Naive thymus-derived CD4-positive, alpha-beta T cell (primary cell): ENCODE data around the gene GCM1. TPM values are rescaled to one million over a fixed set of nuclear protein-coding genes. Genes with fewer than 3 reads are reported as not detected.
"Not testable (repeated sequence)": the region's sequence is repeated elsewhere in the genome, so short reads cannot be mapped to it uniquely, and the experiment has no call there.

Experiments
- ATAC-seq: fragments of 150-1000 bp; cut with Tn5 transposase; 2 replicates; pipeline ENCODE4 v1.10.0; 2021; ENCODE audit warnings: mild to moderate bottlenecking, moderate library complexity
- CTCF ChIA-PET: fragments of 350-600 bp; sonication (Branson Sonifier 250); formaldehyde crosslinking; loops from one replicate; lab custom pipeline; 2021; ENCODE audit warnings: antibody characterized with exemption; lab: Charles Lee
- POLR2A ChIA-PET: fragments of 350-600 bp; sonication (Branson Sonifier 250); formaldehyde crosslinking; loops from one replicate; lab custom pipeline; 2021; ENCODE audit warnings: antibody characterized with exemption, inconsistent platforms; lab: Charles Lee
- DNase-seq, 9 donors: peaks; one replicate each; pipeline versions ENCODE4 v3.0.0 to v3.0.0-alpha.2; 2020 to 2022; ENCODE audit warnings: mixed read lengths in 1 of 9
- H3K27ac ChIP-seq: one replicate; pipeline ENCODE4 v1.7.0; 2013; ENCODE audit warnings: mild to moderate bottlenecking, low read depth, low read length, moderate library complexity
- H3K27me3 ChIP-seq, 2 donors: one replicate each; pipeline ENCODE4 v1.7.0; 2013; ENCODE audit warnings: low read length in 2 of 2, mild to moderate bottlenecking in 2 of 2, moderate library complexity in 2 of 2; ENCODE audit not compliant: control insufficient read depth in 2 of 2, insufficient read depth in 2 of 2
- H3K36me3 ChIP-seq, 3 experiments: 1 replicate in 2 of 3; 2 replicates in 1 of 3; pipeline ENCODE4 v1.7.0; 2013; ENCODE audit warnings: low read length in 3 of 3, mild to moderate bottlenecking in 3 of 3, moderate library complexity in 1 of 3; ENCODE audit not compliant: insufficient read depth in 3 of 3, control insufficient read depth in 2 of 3
- H3K4me1 ChIP-seq, 2 donors: one replicate each; pipeline ENCODE4 v1.7.0; 2013; ENCODE audit warnings: low read length in 2 of 2, mild to moderate bottlenecking in 2 of 2, moderate library complexity in 1 of 2; ENCODE audit not compliant: control insufficient read depth in 2 of 2, insufficient read depth in 2 of 2
- H3K4me3 ChIP-seq: 2 replicates; pipeline ENCODE4 v1.7.0; 2013; ENCODE audit warnings: mild to moderate bottlenecking, low read length
- H3K9me3 ChIP-seq, 3 experiments: 1 replicate in 2 of 3; 2 replicates in 1 of 3; pipeline ENCODE4 v1.7.0; 2013; ENCODE audit warnings: low read length in 3 of 3; ENCODE audit not compliant: control insufficient read depth in 2 of 3
- H3K27ac Mint-ChIP-seq, 9 donors: one replicate each; pipeline ENCODE4 v1.8.0; 2020 to 2022; ENCODE audit warnings: mixed read lengths in 9 of 9, mild to moderate bottlenecking in 8 of 9, moderate library complexity in 5 of 9, inconsistent platforms in 2 of 9
- H3K27me3 Mint-ChIP-seq, 5 donors: one replicate each; pipeline ENCODE4 v1.8.0; 2021 to 2022; ENCODE audit warnings: mixed read lengths in 5 of 5, mild to moderate bottlenecking in 1 of 5
- H3K36me3 Mint-ChIP-seq, 5 donors: one replicate each; pipeline ENCODE4 v1.8.0; 2020 to 2022; ENCODE audit warnings: mixed read lengths in 5 of 5, mild to moderate bottlenecking in 3 of 5, inconsistent platforms in 1 of 5
- H3K4me1 Mint-ChIP-seq, 7 donors: one replicate each; pipeline ENCODE4 v1.8.0; 2020 to 2022; ENCODE audit warnings: mixed read lengths in 7 of 7, mild to moderate bottlenecking in 3 of 7, inconsistent platforms in 1 of 7
- H3K4me3 Mint-ChIP-seq, 10 donors: one replicate each; pipeline ENCODE4 v1.8.0; 2020 to 2022; ENCODE audit warnings: mild to moderate bottlenecking in 10 of 10, mixed read lengths in 10 of 10, moderate library complexity in 6 of 10, inconsistent platforms in 2 of 10
- H3K9me3 Mint-ChIP-seq, 11 donors: one replicate each; pipeline ENCODE4 v1.8.0; 2020 to 2022; ENCODE audit warnings: mixed read lengths in 11 of 11, mild to moderate bottlenecking in 4 of 11, inconsistent platforms in 1 of 11, moderate library complexity in 1 of 11
- intact Hi-C, 2 donors: fragments of 100-400 bp; cut with micrococcal nuclease; formaldehyde crosslinking; loops; one replicate each; pipeline ENCODE4 v1.15.1; 2023
- polyA plus RNA-seq, 2 donors: library from polyadenylated mRNA; unstranded; fragments of 300-500 nt; fragmentation: Illumina TruSeq; gene quantifications; one replicate each; pipeline ENCODE4 v1.2.3, GENCODE V29; 2021
- total RNA-seq, 6 experiments: library from RNA in 5 of 6; stranded (reverse) in 5 of 6; gene quantifications; 1 replicate in 5 of 6; 2 replicates in 1 of 6; pipeline ENCODE4 v1.2.3 and lab custom pipeline; 2021 to 2026

The GCM1 gene
- total and polyA plus RNA-seq, 7 experiments from 2014 or later, result 0.07 TPM; not detected in 6

GRCh38 chr6:53158076-53158475, 9.4 kb upstream of the GCM1 start:
- H3K9me3 Mint-ChIP-seq, H3K27me3 Mint-ChIP-seq, H3K27ac Mint-ChIP-seq: not testable (repeated sequence)

GRCh38 chr6:53155279-53155678, 6.6 kb upstream of the GCM1 start:
- H3K27me3 Mint-ChIP-seq, result peaks cover 0 to 11% (median 0%) of the 10 kb centered on the region in 5 donors
- H3K27ac Mint-ChIP-seq, H3K36me3 Mint-ChIP-seq, H3K27me3 ChIP-seq, H3K4me3 ChIP-seq, H3K36me3 ChIP-seq, H3K4me1 Mint-ChIP-seq, H3K9me3 Mint-ChIP-seq, DNase-seq, ATAC-seq, H3K27ac ChIP-seq, H3K4me1 ChIP-seq, CTCF ChIA-PET, H3K4me3 Mint-ChIP-seq, intact Hi-C loops, H3K9me3 ChIP-seq: not testable (repeated sequence)
- POLR2A ChIA-PET, result interaction anchor here (0.7 kb wide), 1 partner anchor 11 kb away, joined by 4 read pairs; no protein-coding TSS in a partner anchor

More at GRCh38 chr6:53158076-53158475, 9.4 kb upstream of the GCM1 start:
- POLR2A ChIA-PET, DNase-seq, H3K9me3 ChIP-seq, H3K27ac ChIP-seq, H3K4me3 Mint-ChIP-seq, H3K36me3 ChIP-seq, CTCF ChIA-PET, H3K4me1 ChIP-seq, intact Hi-C loops, H3K27me3 ChIP-seq, H3K4me1 Mint-ChIP-seq, H3K36me3 Mint-ChIP-seq, ATAC-seq, H3K4me3 ChIP-seq: not testable (repeated sequence)

GRCh38 chr6:53154794-53155193, 6.2 kb upstream of the GCM1 start:
- Mint-ChIP-seq H3K4me1 (no peaks in the 10 kb centered on the region), H3K36me3 (no peaks in the 10 kb centered on the region), H3K9me3 (no peaks in the 10 kb centered on the region), H3K27ac (no peak overlapping the region), H3K27me3 (peaks cover 0 to 12% (median 0%) of the 10 kb centered on the region in 5 donors), H3K4me3 (no peak overlapping the region)
- CTCF ChIA-PET, result no interaction called here
- Histone ChIP-seq H3K9me3 (no peaks in the 10 kb centered on the region), H3K36me3 (no peaks in the 10 kb centered on the region), H3K4me3 (no peak overlapping the region), H3K27me3 (no peaks in the 10 kb centered on the region), H3K4me1 (no peaks in the 10 kb centered on the region), H3K27ac (no peak overlapping the region)
- intact Hi-C loops, result no loop called here
- POLR2A ChIA-PET, result interaction anchor here (0.7 kb wide), 1 partner anchor 11 kb away, joined by 4 read pairs; no protein-coding TSS in a partner anchor
- ATAC-seq (no peak), DNase-seq (no peak)

- H3K9me3 Mint-ChIP-seq, result no peaks in the 10 kb centered on the region
- no peaks in the 10 kb centered on the region for H3K4me1 ChIP-seq
- no peak overlapping the region for H3K27ac ChIP-seq
- no peaks in the 10 kb centered on the region for H3K4me1 Mint-ChIP-seq
- H3K36me3 Mint-ChIP-seq, result no peaks in the 10 kb centered on the region
- H3K36me3 ChIP-seq, result no peaks in the 10 kb centered on the region
- CTCF ChIA-PET, result no interaction called here
- DNase-seq, result no peak
- intact Hi-C loops, result no loop called here
- no peak overlapping the region for H3K4me3 ChIP-seq
- ATAC-seq, result no peak
- H3K9me3 ChIP-seq, result no peaks in the 10 kb centered on the region
- no peak overlapping the region for H3K4me3 Mint-ChIP-seq
- H3K27me3 Mint-ChIP-seq, result peaks cover 0 to 13% (median 0%) of the 10 kb centered on the region in 5 donors
- POLR2A ChIA-PET, result no interaction called here
- no peaks in the 10 kb centered on the region for H3K27me3 ChIP-seq
- no peak overlapping the region for H3K27ac Mint-ChIP-seq
Measured at GRCh38 chr6:53154071-53154470, 5.4 kb upstream of the GCM1 start.

- Histone ChIP-seq H3K9me3 (no peaks in the 10 kb centered on the region), H3K27ac (no peak overlapping the region), H3K27me3 (no peaks in the 10 kb centered on the region), H3K36me3 (no peaks in the 10 kb centered on the region), H3K4me1 (no peaks in the 10 kb centered on the region), H3K4me3 (no peak overlapping the region)
- Mint-ChIP-seq H3K27ac (no peak overlapping the region), H3K27me3 (peaks cover 0 to 17% (median 0%) of the 10 kb centered on the region in 5 donors), H3K4me3 (no peak overlapping the region), H3K9me3 (no peaks in the 10 kb centered on the region), H3K36me3 (no peaks in the 10 kb centered on the region), H3K4me1 (no peaks in the 10 kb centered on the region)
- CTCF ChIA-PET, result no interaction called here
- no peak for DNase-seq
- POLR2A ChIA-PET, result no interaction called here
- intact Hi-C loops, result no loop called here
- no peak for ATAC-seq
Measured at GRCh38 chr6:53152576-53152975, 3.9 kb upstream of the GCM1 start.

GRCh38 chr6:53151676-53152075, 3.0 kb upstream of the GCM1 start:
- H3K9me3 Mint-ChIP-seq, result no peaks in the 10 kb centered on the region
- peaks cover 0 to 17% (median 0%) of the 10 kb centered on the region in 5 donors for H3K27me3 Mint-ChIP-seq
- ChIA-PET CTCF (no interaction called here), POLR2A (no interaction called here)
- H3K36me3 Mint-ChIP-seq, result no peaks in the 10 kb centered on the region
- ATAC-seq, result no peak
- no peaks in the 10 kb centered on the region for H3K9me3 ChIP-seq
- no peak overlapping the region for H3K27ac Mint-ChIP-seq
- H3K27me3 ChIP-seq, result no peaks in the 10 kb centered on the region
- H3K4me1 Mint-ChIP-seq, result no peaks in the 10 kb centered on the region
- no peak for DNase-seq
- H3K4me1 ChIP-seq, result no peaks in the 10 kb centered on the region
- no peak overlapping the region for H3K4me3 ChIP-seq
- H3K27ac ChIP-seq, result no peak overlapping the region
- no peak overlapping the region for H3K4me3 Mint-ChIP-seq
- H3K36me3 ChIP-seq, result no peaks in the 10 kb centered on the region
- intact Hi-C loops, result no loop called here

- Mint-ChIP-seq H3K4me3 (no peak overlapping the region), H3K4me1 (no peaks in the 10 kb centered on the region), H3K27me3 (peaks cover 0 to 11% (median 10%) of the 10 kb centered on the region in 5 donors), H3K27ac (no peak overlapping the region), H3K36me3 (no peaks in the 10 kb centered on the region), H3K9me3 (peaks cover 0 to 6% (median 0%) of the 10 kb centered on the region in 11 donors)
- intact Hi-C loops, result no loop called here
- H3K27ac ChIP-seq, result no peak overlapping the region
- H3K36me3 ChIP-seq, result no peaks in the 10 kb centered on the region
- H3K27me3 ChIP-seq, result no peaks in the 10 kb centered on the region
- no peak for ATAC-seq
- ChIA-PET POLR2A (no interaction called here), CTCF (no interaction called here)
- no peaks in the 10 kb centered on the region for H3K4me1 ChIP-seq
- H3K4me3 ChIP-seq, result no peak overlapping the region
- no peaks in the 10 kb centered on the region for H3K9me3 ChIP-seq
- no peak for DNase-seq
Measured at GRCh38 chr6:53144802-53145201, 3.8 kb downstream of the GCM1 start.
